ENCODE data around the gene PDXDC1. TPM values are rescaled to one million over a fixed set of nuclear protein-coding genes. Genes with fewer than 3 reads are reported as not detected.
"Not testable (repeated sequence)": the region's sequence is repeated elsewhere in the genome, so short reads cannot be mapped to it uniquely, and the experiment has no call there.

The PDXDC1 gene
- total RNA-seq, 1 donor from 2014 or later, result 82.5 TPM

DNA sequence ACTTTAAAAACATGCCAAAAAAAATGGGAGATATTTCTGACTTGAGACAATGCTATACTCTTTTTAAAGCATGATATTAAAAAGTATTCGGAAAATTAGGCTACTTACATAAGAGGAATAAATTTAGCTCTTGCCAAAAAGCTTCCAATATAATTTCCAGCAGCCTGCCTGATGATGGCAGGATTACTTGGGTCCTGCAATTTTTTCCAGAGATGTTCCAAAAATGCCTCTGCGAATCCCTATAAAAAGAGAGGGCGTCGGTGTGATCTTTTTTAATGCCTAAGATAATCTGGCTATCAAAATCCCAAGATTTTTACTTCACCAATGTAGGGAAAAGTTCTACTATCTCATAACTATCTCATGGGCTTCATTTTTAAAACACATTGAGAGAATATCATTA, 96.2 kb downstream of the PDXDC1 start:
- DNase-seq, result not testable (repeated sequence)

DNA sequence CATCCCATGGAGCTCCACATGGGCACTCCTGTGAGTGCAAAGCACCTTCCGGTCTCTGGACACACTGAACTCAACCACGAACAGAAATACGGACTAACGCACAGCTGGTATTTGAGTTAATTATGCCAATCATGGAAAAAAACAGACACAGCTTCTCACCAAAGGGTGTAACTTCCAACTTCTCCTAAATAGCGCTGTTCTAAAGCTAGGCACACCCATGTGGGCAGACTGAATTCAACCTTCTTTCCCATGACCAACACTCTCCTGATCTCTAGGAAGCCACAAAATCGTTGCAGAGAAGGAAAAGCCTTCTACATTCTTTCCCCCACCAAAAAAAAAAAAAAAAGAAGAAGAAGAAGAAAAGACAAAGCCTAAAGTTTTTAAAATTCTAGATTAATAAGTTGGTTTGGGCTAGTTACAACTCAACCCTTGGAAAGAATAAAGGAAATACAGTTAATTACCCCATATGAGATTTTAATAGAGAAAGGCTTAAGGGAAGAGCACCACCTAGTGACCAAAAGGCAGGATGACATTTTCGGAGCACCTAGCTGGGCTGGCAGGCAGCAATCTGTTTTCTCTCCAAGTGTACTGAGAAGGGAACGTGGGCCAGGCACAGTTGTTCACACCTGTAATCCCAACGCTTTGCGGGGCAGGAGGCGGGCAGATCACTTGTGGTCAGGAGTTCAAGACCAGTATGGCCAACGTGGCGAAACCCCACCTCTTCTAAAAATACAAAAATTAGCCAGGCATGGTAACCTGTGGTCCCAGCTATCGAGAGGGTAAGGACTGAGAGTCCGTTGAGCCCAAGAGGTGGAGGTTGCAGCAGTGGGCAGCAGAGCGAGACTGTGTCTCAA, 97.3 kb downstream of the PDXDC1 start:
- DNase-seq, result not testable (repeated sequence)

DNA sequence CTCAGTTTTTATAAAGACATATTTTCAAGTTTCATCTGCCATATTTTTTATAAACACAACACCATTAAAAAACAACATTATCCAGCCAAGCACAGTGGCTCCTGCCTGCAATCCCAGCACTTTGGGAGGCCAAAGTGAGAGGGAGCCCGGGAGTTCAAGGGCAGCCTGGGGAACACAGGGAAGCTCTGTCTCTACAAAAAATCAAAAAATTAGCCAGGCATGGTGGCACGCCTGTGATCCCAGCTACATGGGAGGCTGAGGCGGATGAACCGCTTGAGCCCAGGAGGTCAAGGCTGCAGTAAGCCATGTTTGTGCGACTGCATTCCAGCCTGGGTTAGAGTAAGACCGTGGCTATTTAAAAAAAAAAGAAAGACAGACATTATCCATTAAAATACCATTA, 98.3 kb downstream of the PDXDC1 start:
- DNase-seq, result no peak

DNA sequence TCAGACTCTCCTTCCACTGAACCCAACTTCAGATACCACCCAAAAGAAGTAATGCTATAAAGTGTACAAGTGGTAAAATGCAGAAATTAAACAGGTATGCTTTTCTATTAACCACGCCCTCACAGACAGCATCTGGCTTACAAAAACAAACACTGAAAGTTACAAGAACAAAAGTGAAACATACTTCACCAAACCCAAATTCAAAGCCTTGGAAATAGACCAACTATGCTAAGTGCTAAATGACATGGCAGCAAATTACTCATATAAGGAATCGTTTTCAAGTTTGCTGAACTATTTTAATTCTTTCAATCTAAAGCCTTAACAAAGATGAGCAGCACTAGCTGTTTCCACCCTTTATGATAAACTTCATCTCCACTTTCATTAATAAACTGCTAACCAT, 101.3 kb downstream of the PDXDC1 start:
- DNase-seq, result not testable (repeated sequence)

DNA sequence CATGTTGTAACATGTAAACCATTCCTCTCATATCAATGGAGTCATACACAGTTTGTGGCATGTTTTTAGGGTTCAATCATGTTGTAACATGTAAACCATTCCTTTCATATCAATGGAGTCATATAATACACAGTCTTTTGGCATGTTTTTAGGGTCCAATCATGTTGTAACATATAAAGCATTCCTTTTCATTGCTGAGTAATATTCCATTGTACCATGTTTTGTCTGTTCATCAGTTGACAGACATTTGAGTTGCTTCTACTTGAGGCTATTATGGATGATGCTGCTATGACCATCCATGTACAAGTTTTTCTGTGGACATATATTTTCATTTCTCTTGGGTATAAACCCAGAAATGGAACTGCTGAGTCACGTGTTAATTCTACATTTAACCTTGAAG, 106.1 kb downstream of the PDXDC1 start:
- not testable (repeated sequence) for DNase-seq

DNA sequence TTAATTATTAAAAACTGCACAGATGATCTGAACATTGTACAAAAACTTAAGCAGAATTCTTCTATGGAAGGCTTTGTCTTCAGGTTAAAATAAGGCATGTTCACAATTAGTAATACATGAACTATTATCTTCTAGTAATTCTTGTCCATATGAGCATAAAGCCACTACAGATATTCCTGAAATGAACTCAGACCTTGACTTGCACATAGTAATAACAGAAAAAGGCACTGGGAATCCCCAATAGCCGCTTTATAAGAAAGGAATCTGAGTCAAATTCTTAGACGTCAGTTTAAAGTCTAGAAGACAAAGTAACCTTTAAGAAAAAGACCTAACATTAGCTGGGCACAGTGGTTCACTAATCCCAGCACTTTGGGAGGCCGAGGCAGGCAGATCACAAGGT, 108.0 kb downstream of the PDXDC1 start:
- not testable (repeated sequence) for DNase-seq

DNA sequence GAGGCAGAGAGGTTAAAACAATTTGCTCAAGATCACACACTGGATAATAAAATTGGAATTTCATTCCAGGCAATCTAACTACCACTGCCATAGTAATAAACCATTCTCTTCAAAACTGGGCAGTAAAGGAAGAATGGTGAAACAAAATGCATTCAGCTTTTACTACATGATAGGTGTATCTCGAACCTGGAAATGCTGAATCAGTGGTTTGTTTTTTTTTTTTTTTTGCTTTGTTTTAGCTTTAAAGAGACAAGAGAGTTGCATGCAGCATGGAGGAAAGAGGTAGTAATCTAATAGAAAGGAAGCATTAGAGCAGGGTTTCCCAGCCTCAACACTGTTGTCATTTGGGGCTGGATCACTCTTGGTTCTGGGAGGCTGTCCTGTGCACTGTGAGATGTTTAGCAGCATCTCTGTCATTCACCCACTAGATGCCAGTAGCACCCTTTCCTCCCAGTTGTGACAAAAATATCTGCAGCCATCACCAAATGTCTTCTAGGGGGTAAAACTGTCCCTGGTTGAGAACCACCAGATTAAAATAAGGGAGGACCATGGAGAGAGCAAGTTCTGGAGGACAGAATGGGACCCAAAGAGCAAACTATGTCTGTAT, 115.9 kb downstream of the PDXDC1 start:
- not testable (repeated sequence) for DNase-seq

DNA sequence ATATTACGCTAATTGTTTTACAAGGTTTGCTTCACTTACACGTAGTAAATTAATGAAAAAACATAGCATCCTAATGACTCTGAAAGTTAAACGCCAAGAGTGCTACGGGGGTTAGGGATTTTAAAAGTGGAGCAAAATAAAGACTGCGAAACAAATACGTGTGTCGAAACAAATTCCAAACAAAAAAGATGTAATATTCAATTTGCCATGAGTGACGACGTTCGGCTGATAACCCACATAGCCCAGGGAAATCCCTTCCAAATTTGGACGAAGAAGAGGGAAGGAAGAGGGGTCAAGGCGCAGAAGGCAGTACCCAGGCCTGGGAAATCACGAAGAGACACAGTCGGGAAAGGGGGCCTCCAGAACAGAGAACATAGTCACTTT, 118.7 kb downstream of the PDXDC1 start:
- not testable (repeated sequence) for DNase-seq

DNA sequence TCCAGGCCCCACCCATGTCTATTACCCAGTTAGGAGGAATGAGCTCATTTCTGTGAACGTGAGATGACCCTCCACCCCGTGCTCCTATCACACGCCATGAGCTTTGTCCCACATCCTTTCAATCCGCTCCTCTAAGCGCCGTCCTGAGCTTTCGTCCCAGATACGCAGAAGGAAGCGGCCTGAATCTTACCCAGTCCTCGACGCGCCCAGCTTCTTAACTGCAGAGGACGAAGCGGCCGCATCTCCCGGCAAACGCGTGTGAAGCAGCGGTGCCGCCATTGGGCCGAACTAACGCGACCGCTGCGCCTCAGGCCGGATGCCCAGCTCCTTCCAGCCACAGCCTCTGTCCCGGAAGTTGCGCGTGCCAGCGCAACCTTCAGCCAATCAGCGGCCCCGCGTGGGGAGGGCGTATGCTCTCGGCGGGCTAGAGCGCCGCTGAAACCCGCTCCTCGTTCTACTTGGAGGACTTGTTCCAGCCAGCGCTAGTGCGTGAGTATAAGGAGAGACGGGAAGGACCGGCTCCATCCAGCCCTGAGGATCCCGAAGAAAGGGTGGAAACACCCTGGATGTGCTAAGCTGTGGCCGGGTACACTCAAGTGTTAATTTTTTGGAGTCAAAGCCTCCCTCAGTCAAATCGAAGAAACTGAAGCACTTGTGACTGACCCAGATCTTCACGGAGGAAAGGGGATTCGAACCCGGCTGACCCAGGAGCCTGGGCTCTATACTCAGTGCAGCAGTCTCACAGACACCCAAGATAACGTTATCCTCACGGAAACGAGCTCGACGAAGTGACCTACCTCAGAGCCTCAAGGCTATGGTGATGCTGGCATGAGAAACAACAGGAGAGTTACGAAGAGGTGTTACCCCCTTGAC, 119.4 kb downstream of the PDXDC1 start, which contains the start of gene RRN3:
Gene RRN3 (minus strand): TSS at position 318 of the 873 bp plus-strand sequence. CDS start 39 bp downstream, at position 279.
- DNase-seq, result peak; percentile 84

DNA sequence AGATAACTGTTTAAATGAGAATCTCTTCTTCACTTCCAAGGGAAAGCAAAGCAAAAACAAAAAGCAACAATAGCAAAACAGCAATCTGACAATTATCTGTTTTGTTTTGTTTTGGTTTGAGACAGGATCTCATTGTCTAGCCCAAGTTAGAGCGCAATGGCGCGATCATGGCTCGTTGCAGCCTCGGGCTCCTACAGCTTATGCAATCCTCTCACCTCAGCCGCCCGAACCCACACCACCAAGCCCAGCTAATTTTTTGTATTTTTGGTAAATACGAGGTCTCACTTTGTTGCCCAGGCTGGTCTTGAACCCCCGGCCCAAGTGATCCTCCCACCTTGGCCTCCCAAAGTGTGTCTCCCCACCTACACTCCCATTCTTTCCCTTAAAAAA, 121.8 kb downstream of the PDXDC1 start:
- DNase-seq, result not testable (repeated sequence)

DNA sequence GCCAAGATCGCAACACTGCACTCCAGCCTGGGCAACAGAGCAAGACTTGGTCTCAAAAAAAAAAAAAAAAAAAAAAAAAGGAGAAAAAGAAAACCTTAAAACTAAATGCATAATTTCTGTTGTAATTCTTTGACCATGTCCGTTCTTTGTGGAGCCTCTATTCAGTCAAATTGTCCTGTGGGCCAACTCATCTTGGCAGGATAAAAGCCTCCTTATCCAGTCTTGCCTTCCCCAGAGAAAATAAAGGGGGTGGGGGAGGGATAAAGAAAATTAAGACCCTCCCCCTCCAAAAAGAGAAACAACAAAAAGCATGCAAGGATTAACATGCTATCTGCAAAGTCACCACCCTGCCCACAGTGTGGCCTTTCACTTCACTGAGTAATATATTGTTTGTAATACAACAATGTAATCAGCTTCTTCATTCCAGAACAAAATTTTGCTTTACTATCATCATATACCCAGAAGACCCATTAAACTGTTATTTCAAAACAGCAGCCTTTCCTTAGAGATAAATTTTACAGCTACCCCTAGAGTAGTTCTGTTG, 124.6 kb downstream of the PDXDC1 start:
- DNase-seq, result not testable (repeated sequence)

DNA sequence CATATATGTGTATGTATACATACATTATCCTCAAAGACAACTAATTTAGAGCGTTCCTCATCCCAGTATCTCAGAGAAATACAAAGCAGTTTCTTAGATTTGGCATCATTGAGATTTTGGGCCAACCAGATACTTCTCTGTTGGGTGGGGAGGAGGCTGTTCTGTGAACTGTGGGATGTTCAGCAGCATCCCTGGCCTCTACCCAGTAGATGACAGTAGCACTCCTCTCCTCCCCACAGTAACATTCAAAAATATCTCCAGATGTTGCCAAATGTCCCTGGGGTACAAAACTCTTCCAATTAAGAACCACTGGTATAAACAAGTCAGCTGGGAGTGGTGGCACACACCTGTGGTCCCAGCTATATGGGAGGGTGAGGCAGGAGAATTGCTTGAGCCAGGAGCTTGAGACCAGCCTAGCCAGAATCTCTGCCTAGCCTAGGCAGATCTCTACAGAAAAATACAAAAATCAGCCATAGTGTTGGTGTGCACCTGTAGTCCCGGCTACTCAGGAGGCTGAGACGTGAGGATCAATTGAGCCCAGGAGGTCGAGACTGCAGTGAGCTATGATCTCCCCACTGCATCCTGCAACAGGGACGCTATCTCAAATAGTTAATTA, 125.7 kb downstream of the PDXDC1 start:
- not testable (repeated sequence) for DNase-seq

DNA sequence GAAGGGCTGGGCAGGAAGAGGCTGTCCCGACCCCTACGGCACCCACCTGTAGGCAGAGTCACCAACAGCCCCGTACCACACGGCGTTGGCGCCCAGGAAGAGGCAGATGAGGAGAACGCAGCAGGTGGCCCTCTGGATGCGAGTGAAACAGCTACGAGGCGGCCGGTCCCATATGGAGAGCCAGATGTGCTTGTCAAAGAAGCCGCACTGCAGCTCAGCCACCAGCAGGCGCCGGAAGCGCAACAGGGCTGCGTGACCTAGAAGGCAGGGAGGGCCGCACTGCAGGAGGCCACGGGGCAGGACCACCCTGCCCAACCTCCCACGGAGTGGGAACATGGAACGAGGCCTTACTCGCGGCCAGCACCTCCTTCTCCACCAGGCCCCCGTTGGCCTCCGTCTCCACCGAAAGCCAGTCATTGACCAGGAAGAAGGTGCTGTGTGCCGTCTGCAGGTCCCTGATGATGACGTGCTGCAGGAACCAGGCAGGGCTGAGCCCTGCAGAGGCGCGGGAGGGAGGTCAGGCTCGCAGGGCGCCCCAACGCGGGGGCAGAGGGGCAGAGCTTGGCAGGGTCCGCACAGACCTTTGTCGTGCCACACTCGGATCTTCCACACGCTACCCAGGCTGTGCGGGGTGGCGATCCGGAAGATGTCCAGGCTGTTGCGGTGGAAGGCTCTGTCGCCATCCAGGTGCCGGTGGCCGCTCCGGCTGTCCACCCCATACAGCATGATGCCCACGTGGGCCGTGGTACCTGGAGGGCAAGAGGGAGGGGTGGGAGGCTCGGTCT, 153.0 kb downstream of the PDXDC1 start:
- DNase-seq, result not testable (repeated sequence)

DNA sequence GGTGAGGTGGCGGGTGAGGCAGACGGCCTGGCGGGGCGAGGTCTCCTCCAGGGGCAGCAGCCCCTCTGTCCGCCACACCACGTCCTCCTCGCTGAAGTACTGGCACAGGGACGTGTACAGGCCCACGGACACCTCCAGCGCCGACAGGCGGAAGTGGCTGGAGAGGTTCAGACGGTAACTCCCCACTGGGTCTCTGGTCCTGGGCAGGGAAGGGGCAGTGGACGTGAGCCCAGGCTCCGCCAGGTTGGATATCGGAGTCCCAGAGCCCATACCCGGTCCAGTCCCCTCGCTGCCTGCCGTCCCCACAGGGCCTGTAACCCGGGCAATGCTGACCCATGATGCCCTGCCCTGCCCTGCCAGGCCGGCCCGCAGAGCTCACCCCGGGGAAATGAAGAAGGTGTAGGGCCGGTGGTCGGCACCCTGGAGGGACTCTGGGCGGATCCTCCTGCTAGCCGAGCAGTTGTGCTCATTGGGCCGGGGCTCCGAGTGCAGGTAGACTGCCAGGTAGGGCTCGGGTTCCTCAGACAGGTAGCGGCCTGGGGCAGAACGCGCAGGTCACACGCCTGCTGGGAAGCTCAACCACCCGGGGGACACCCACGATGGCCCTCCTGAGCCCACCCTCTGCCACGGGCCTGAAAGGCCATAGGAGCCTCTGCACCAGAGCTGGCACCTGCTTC, 155.6 kb downstream of the PDXDC1 start:
- DNase-seq, result not testable (repeated sequence)

DNA sequence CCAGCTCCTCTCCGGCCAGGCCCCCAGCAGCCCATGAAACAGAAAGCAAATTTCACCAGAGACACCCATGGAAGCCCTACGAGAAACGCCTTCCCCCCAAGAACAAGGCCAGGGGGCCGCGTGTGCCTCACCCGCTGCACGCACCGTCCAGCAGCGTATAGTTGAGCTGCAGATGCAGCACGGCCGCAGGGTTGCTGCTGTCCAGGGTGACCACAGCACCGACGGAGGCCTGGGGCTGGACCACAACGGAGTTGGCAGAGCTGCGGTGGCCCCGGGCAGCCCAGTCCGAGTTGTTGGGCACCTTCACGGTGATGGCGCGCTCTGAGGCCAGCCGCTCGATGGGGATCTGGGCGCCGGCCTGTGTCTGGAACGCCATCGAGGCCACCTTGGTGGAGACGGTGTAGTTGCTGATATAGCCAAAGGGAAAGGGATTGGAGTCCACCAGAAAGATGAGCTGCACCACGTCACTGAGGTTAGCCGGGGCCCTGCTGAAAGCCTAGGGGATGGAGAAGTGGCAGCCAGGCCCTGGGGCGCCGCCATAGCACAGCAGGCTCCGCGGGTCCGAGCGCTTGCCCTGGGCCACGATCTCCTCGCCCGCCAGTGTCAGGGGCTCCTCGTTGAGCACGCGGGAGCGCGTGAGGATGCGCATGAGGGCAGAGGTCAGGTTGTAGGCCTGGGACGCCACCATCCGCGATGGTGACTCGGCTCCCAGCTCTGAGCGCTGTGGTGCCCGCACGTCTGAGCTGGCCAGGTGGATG, 156.3 kb downstream of the PDXDC1 start:
- DNase-seq, result not testable (repeated sequence)

DNA sequence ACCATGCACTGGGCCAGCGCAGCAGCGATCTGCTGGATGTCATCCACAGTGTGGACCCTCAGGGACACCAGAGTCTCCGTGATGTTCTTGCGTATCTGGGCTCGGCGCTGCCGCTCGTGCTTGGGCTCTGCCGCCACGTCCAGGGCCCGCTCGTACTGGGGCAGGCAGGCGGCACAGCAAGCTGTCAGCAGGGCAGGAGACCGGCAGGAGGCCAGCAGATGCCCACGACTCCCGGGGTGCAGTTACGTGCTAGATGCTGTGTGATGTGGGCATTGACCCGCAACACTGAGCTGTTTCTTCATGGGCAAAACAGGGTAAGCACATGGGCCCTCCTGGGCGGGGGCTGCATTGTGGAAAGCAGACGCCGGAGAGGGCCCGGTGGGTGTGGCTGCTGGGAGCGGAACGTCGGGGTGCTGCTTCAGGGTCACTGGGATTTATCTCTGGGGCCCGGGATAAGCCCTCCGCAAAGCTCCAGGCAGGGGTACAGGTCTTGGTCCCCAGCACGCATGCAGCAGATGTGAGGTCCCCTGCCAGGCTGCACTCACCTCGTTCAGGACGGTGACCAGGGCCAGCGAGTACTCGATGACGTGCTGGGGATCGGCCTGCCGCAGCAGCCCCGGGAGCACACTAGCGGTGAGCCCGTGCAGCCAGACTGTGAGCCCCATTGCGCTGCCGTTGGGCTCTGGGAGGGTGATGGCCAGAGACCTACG, 158.0 kb downstream of the PDXDC1 start:
- not testable (repeated sequence) for DNase-seq

DNA sequence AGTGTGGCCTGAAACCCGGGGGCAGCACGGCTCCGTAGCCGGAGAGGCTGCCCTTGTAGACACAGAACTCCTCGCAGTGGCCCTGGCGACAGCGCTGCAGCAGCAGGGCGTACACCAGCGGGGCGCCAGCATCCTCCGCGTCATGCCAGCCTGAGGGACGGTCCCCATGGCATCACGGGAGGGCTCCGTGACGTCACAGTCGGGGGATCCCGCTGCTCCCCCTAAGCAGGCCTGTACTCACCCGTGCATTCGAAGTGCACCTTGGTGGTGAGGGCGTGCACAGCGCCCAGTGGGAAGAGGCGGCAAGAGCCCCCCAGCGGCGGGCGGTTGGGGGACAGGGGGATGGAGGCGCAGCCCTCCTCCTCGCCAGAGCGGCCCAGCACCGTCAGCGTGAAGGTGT, 158.7 kb downstream of the PDXDC1 start:
- not testable (repeated sequence) for DNase-seq

DNA sequence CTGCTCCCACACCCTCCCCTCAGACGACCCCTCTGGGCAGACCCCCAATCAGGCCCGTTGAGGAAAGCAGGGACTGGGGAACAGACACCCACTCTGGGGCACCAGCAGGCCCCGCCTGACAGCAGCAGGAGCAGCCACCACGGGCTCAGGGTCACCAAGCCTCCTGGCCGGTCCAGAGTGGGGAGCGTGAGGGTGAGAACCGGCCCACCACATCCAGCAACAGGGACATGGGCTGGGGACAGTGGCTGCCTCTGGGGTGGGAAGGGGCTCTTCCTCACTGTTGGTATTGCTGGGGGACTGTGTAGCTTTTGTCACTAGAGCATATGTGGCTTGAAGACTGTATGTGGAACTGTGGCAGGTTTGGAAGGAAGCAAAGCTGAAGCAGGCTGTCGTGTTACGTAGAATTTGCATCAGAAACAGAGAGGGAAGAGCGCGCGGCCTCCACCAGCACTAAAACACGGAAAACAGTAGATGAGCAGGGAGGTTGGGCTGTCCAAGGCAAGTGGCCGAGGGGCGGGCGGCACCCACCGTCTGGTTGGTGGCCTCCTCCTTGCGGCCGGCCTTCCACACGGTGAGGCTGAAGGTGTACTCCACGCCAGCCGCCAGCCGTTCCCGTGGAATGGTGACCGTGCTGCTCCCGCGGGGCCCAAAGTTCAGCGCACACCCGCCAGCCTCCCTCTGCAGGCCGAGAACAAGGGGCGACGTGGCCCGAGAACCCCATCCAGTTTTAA, 160.1 kb downstream of the PDXDC1 start:
- DNase-seq, result not testable (repeated sequence)
